DMS79 (cell line): Measurements from ENCODE around the gene ZNF497.
A peak's percentile ranks its signal among the peaks of the same experiment; 100 is the strongest.
"Not testable (repeated sequence)": the region's sequence is repeated elsewhere in the genome, so short reads cannot be mapped to it uniquely, and the experiment has no call there.

Source experiments
- DNase-seq: peaks from one replicate; lab custom pipeline; 2025; lab: John Stamatoyannopoulos, UW

The ZNF497 gene

DNA sequence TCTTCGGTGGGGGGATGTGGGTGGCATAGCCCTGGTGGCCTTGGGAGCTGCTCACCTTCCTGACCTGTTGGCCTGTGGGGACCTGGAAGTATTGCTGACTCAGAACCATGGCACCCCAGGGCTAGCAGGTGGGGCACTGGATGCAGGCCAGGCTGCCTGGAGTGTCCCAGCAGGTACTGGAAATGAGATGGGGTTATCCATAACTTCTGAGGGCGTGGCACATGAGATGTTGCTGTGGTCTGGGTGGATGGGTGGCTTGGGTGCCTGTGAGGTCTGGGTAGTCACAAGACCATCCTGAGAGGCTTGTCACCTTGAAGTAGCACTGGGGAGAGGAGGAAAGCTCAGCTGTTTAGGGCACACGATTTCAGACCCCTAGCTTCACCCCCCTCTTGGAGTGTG is 32.3 kb upstream of the ZNF497 start:
- no peak for DNase-seq

DNA sequence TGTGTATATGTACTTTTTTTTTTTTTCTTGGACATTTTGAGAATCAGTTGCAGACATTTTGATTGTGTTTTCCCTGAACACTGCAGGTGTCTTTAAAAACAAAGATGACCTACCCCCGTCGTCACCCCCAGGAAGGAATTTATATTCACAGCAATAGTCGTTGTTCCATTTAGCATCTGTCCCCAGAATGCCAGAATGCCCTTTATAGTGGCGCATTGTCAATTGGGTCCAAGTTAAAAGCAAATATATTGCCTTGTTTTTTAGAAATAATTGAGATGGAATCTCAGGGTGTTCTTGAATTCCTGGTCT is 31.1 kb upstream of the ZNF497 start:
- no peak for DNase-seq

DNA sequence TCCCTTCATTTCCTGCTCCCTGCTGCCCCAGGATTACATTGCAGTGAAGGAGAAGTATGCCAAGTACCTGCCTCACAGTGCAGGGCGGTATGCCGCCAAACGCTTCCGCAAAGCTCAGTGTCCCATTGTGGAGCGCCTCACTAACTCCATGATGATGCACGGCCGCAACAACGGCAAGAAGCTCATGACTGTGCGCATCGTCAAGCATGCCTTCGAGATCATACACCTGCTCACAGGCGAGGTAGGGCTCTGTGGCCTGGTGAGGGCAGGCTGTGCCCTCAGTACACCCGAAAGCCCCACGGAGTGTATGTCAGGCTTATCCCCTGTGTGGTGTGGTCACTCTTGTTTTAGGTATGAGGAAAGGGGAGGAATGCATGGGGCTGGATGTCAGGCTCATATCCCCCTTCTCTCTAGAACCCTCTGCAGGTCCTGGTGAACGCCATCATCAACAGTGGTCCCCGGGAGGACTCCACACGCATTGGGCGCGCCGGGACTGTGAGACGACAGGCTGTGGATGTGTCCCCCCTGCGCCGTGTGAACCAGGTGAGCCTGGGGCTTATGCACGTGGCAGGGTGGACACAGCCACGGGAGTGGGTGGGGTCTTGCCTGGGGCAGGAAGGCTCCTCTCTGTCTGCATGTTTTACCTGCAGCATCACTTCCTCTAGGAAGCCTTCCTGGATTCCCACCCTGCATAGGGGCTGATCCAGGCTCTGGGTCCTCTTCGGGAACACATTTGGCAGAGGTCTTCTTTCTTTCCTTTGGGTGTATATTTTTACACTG is 30.6 kb upstream of the ZNF497 start:
- no peak for DNase-seq

DNA sequence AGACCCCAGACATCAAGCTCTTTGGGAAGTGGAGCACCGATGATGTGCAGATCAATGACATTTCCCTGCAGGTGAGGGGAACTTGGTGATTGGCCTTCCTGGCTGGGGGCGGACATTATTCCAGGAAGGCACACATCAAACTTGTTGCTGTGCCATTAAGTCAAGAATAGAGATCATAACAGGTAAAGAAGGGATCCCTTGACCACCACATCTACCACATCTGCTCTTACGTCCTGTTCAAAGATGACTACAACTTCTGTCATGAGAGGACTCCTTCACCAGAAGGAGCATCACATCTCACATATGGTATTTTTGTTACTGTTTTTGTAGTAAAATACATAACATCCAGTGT is 25.6 kb upstream of the ZNF497 start:
- no peak for DNase-seq

DNA sequence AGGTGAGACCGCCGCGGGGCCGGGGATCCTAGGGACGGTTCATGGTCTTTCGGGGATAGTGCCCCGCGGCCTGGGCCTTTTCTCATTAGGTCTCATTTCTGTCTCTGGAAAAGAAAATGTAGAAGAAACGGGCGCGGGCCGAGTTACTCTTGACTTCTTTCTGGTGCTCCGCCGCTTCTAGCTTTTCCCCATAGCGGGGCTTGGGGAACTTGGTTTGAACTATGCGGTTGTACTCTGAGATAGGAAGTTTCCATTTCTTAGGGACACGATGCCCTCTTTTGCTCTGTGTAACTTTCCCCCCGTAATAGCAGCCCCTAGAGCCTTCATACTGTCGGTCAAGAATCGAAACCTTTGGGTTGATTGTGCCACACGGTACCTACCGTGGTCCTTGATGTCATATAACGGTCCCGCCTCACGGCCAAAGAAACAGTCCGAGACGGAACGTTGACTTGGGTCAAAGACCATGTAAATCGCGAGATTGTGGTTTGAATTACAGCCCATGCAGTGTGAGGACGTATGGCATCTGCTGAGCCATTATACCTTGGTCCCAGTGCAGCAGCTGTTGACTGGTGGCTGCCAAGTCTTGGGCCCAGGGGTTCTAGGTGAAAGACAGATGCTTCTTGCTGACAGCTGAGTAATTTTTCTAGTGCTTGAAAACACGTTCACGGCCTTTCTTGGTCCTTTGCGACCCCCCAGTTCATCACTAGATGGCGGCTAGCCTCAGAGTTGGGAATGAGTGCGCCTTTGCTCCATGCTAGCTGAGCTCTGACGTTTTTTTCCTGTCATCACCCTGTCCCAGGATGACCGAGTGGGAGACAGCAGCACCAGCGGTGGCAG is 25.0 kb upstream of the ZNF497 start:
- DNase-seq: no peak

DNA sequence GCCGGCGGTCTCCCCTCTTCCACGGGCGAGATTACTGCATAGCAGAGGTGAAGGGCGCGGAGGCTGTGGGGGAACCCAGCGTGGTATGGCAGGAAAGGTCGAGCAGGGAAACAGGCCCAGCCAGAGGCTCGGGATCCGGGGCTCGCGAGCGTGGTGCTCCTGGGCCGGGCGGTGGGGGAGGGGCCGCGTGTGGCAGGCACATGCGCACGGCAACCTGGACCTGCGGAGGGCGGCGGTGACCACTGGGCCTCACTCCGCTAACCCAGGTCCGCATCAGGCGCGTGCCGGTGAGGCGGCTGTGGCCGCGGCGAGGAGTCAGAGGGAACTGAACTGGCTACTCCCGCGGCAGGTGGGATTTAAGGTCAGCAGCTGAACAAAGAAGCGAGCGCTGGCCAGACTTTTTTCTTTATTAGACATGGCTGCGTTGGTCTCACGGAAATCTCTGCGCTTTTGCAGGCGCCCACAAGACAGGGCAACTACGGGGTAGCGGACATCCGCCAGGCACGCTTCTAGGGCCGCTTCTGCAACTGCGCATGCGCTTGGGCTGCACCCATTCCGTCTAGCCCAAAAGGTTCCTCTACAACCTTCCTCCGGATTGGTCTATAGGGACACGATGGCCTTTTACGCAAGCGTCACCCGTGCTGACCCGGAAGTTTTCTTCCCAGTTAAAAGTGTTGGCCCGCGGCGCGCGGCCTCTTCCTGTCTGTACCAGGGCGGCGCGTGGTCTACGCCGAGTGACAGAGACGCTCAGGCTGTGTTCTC is 24.2 kb upstream of the ZNF497 start, which contains the start of gene RPS5:
RPS5 (plus strand) TSS at position 694 of the 762 bp plus-strand sequence. CDS start 869 bp downstream, outside the sequence.
- peak; percentile 96 for DNase-seq

DNA sequence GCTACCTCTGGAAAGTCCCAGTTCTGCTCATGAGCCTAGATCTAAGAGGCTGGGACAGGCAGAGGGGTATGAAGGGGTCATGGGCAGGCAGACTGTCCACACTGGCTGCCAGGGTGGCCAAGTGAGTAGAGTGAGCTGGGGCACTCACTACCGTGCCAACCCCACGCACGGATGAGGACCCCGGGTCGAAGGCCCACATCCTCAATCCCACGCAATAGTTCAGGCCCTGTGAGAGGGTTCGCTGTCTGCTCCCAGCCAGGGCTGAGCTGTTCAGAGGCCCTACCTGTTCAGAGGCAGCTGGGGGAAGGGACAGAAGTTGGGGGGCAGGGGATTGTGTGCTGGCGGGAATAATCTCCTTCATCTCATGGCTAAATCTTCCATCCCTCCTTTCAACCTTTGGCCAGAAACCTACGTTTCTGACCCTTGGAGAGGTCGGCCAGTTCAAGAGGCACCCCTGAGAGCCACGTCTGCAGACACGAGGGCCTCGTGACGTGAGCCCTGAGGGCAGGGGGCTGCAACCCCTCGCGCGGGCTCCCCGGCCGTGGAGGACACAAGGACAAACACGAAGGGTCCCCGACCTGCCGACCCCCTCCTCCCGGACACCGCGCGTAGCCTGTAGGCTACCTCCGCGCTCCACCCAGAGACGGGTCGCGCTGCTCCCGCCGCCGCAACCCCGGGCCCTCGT is 23.5 kb upstream of the ZNF497 start:
- DNase-seq: no peak

DNA sequence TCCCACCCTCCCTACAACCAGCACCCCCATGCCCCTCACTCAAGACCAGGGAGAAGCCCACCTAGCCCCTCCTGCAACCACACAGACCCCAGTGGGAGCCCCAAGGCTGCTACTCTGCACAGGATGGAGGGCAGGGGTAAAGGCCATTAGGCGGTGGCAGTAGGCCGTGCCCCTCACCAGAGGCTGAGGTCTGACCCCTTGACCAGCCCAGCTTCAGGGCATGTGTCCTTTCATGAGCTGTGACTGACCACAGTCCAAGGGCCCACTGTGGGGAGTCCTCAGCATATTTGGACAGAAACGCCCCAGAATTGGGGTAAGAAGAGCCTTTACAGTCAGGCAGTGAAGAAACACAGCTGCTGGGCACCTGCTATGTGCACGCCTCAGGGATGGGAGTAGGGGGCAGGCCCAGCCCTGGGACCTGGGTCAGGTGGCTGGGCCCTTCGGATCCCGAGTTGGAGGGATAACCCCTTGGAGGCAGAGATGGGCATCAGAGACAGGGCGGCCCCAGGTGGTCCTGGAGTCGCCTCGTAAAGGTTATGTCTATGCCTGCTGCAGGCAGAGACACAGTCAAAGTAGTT is 22.9 kb upstream of the ZNF497 start:
- no peak for DNase-seq

DNA sequence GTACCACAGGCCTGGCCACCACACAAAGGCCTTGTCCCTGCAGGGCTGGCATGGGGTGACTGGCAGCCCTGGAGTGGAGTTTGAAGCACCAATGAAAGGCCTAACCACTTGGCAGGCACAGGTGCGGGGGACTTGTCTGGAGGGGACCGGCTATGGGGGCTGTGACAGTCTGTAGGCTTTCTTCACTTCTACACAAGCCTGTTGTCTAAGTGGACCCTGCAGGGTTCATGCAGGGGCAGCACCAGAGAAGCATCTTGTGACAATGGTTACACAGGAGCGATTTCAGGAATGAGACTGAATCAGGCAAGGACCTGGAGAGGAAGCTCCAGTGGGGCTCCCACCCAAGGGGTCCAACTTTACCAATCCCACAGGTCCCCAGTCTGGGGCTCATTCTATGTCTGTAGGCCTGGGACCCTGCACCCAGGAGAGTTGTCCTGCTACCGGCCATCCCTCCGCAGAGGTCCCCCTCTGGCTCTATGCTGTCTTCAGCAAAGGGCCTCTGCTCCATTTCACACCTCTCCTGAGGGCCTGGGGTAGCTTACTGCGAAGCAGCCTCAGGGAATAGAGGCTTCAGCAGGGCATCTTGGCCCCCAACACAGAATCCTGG is 20.5 kb upstream of the ZNF497 start:
- DNase-seq: no peak

DNA sequence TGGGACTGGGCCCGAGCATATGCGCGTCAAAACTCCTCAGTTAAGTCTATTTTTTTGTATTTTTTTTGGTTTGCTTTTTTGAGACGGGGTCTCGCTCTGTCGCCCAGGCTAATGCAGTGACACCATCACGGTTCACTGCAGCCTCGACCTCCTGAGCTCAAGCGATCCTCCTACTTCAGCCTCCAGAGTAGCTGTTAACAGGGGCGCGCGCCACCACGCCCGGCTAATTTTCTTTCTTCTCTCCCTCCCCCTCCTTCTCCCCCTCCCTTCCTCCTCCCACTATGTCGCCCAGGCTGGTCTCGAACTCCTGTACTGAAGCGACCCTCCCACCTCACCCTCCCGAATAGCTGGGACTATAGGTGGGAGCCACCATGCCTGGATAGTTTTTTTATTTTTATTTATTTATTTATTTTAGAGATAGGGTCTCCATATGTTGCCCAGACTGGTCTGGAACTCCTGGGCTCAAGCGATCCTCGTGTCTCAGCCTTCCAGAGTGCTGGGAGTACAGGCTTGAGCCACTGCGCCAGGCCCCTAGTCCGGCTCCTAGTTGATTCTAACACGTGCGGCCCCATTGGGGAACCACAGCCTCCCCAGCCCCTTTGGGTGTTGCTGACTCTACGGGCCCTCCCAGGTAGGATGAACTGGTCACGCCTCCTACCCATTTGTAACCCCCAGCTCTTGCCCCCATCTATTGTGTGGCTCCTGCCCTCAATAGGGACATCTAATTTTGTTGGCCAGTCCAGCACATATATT is 19.1 kb upstream of the ZNF497 start:
- DNase-seq: no peak

DNA sequence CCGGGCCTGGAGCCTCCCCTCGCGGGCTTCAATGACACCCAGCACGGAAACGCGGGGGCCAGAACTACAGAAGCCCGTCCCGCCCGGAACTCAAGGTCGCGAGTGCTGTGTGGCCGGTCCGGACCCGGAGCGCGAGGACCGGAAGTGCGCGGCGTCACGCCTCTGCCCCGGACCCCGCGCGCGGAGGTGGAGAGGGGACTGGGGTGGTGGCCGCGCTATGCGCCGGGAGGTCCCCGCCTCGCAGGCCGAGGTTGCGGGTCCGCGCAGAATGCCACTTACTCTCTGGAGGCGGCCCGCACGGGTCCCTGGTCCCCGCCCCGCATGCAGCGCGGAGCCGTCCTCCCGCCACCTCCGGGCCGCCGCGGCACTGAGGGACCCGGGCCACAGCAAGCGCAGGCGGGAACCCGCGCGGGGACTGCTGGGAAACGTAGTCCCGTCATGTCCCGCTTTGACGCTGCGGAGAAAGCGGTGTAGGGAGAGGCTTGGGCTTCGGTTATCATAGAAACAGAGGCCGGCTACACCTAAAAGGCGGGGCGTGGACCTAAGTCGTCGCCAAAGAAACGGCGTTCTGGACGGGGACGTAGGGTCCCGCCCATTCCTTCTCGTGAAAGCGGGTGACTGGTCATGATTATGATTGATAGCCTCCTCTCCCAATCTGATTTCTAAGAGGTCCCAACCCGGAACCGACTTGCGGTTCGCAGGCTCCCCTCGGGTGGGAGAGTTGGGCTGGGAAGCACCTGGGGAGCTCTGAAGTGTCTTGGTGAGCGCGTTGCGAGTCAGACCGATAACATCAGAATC is 18.3 kb upstream of the ZNF497 start, which contains the start of gene ZNF837:
ZNF837 (minus strand) TSS at position 369 of the 798 bp plus-strand sequence. CDS start 11,698 bp downstream, outside the sequence.
- DNase-seq: peak; percentile 100

DNA sequence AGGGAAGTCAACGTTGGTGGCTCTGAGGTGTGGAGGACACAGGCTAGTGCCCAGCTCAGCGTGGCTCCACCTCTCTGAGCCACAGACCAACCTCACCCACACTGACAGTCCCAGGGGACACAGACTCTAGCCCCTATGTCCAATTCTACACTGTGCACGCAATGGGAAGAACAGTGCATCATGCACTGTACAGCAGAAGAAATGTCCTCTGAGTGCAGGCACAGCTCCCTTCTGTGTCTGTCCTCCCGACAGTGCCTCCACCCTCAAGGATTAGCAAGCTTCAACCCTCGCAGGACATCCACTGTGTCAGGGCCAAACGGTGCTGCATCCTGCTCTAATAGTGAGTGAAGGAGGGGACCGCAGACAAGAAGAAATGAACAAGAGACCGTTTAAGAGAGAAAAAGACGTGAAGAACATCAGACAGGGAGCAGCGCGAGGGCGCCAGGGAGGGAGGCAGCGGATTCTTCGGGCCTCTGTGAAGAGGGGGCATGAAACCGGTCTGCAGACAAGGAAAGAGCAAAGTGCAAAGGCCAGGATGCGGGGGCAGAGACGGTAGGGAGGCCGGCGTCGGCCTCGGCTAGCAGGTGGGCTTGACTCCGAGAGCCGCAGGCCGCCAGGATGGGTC is 17.6 kb upstream of the ZNF497 start:
- DNase-seq: no peak

DNA sequence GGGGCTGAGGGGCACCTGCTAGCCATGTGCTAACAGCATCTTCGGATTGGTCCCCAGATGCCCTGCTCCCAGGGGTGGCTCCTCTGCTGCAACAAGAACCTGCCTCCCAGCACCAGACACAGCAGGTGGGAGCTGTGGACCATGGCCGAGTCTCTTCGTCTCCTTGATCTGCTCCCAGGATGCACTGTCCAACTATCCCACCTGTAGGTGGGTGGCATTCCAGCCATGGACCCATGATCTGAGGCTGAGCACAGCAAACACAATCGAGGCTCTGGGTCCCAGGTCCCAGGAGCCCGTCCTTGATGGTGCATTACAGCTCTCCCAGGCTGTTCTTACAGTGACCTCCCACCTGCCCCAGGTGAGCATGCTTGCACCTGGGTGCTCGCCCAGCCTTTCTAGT is 16.7 kb upstream of the ZNF497 start:
- no peak for DNase-seq

DNA sequence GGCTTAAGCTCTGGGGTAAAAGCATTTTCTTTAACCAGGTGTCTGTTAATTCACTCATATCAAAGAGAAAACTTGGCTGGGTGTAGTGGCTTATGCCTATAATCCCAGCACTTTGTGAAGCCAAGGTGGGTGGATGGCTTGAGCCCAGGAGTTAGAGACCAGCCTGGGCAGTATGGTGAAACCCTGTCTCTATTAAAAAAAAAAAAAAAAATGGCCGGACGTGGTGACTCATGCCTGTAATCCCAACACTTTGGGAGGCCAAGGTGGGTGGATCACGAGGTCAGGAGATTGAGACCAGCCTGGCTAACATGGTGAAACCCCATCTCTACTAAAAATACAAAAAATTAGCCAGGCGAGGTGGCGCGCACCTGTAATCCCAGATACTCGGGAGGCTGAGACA is 14.2 kb upstream of the ZNF497 start:
- not testable (repeated sequence) for DNase-seq

DNA sequence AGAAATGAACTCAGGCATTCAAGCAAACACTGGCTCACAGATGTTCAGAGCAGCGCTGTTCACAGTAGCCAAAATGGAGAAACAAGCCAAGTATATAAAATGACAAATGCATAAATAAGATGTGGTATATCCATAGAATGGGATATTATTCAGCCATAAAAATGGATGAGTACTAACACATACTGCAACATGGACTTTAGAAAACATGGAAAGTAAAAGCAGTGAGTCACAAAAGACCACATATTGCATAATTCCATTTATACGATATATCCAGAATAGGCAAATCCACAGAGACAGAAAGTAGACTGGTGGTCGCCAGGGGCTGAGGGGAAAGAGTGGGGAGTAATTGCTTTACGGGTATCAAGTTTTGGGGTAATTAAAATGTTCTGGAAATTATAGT is 11.6 kb upstream of the ZNF497 start:
- no peak for DNase-seq

DNA sequence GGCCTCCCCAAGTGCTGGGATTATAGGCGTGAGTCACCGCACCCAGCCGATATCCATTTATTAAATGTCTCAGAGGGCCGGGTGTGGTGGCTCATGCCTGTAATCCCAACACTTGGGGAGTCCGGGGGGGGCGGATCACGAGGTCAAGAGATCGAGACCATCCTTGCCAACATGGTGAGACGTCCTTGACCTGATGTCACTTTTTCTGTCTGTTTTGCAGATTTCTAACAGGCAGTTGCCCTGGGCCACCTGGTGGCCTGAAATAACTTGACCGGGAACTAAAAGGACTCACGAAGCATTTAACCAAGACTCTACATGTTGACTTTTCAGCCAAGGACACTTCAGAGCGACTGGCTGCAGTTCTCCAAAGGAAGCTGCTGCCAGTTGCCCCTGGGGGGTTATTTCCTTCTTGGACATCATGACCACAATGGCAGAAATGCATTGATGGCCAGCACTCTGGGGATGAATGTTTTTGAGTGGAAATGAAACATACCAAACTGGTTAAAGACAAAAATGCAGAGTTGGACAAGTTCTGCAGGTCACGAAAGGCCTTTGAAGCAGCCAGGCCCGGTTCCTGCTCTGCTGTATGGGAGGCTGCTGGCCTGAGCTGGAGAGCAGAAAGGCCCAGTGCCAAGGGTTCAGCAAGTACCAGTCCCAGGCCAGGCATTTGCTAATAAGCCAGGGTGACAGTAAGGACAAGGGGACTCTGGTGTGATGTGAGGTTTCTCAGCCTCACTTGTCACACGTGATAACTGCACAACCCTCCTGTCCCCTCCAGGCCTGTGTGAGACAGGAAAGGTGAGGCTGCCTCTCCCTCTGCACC is 10.0 kb upstream of the ZNF497 start:
- no peak for DNase-seq

DNA sequence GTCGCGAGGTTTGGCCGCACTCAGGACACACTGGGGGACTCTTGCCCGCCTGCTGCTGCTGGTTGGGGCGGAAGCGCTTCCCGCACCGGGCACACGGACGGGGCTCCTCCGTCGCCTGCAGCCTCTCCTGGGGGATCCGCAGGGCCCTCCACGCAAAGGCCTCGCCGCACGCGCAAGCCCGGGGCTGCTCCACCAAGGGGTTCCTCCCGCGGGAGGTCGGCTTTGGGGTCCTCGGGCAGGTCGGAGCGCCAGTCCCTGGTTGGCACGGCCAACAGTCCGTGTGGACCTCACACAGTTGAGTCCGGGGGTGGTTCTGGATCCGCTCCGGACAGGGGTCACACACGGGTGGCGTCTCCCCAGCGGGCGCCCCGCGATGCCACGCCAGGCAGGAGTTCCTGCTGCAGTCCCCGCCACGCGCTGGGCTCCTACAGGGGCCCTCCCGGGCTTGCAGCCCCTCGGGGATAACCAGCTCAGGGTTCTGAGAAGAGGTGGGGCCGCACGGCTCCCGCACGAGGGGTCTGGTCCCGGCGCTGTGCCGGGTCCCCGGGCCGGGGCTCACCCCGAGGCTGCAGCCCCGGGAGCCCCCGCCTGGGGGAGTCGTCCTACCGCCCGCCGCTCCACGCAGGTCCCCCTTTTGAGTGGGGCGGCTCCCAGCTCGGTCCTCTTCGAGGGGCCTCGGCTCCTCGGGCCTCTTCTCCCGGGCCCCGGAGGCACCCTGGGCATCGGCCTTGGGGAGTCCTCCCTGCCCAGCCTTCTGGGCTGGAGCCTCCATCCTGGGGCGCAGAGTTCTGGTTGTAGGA is 6.2 kb upstream of the ZNF497 start:
- no peak for DNase-seq
